IMR-90 (cell line): ENCODE results near the gene PIP5K1A.

Experiments
- CHD1 ChIP-seq: IDR thresholded peaks from 2 replicates; pipeline ENCODE4 v1.6.1; 2012; ENCODE audit warnings: low read depth, low read length, improper control_type of control experiment
- CTCF ChIP-seq: conservative IDR thresholded peaks from 2 replicates; pipeline ENCODE4 v1.5.1; 2012; ENCODE audit warnings: mild to moderate bottlenecking, low read depth, low read length, improper control_type of control experiment
- ELK1 ChIP-seq: fragments of 150-350 bp; IDR thresholded peaks from 2 replicates; pipeline ENCODE4 v1.6.1; 2016; ENCODE audit warnings: low read depth, mild to moderate bottlenecking, low read length, moderate library complexity, borderline replicate concordance
- FOS ChIP-seq: fragments of 150-350 bp; IDR thresholded peaks from 2 replicates; pipeline ENCODE4 v1.6.1; 2016; ENCODE audit warnings: low read depth, low read length
- MAFK ChIP-seq: IDR thresholded peaks from 2 replicates; pipeline ENCODE4 v1.6.1; 2012; ENCODE audit warnings: low read depth, low read length, improper control_type of control experiment
- MAZ ChIP-seq: IDR thresholded peaks from 2 replicates; pipeline ENCODE4 v1.6.1; 2012; ENCODE audit warnings: low read depth, mild to moderate bottlenecking, low read length, improper control_type of control experiment, moderate library complexity, borderline replicate concordance
- MXI1 ChIP-seq: IDR thresholded peaks from 2 replicates; pipeline ENCODE4 v1.6.1; 2012; ENCODE audit warnings: low read depth, mild to moderate bottlenecking, low read length, moderate library complexity, borderline replicate concordance
- POLR2A ChIP-seq: IDR thresholded peaks from 2 replicates; pipeline ENCODE4 v1.6.1; 2012; ENCODE audit warnings: mild to moderate bottlenecking, low read depth, low read length
- RAD21 ChIP-seq: IDR thresholded peaks from 2 replicates; pipeline ENCODE4 v1.6.1; 2012; ENCODE audit warnings: low read length, improper control_type of control experiment
- RFX5 ChIP-seq: IDR thresholded peaks from 2 replicates; pipeline ENCODE4 v1.8.0; 2012; ENCODE audit warnings: low read depth, mild to moderate bottlenecking, low read length, moderate library complexity
- SMC3 ChIP-seq: fragments of 150-350 bp; IDR thresholded peaks from 2 replicates; pipeline ENCODE4 v1.6.1; 2016; ENCODE audit warnings: low read depth, mild to moderate bottlenecking, antibody characterized with exemption, low read length, moderate library complexity

GRCh38 chr1:151235235-151235634 is 36.9 kb downstream of the PIP5K1A start:
- TF ChIP-seq SMC3 (no peak), POLR2A (no peak), CTCF (no peak), MAZ (no peak), CHD1 (no peak), MAFK (no peak), FOS (no peak), RFX5 (no peak), RAD21 (no peak), MXI1 (no peak), ELK1 (no peak)
